Peyer's patch (tissue), 4 donors: ENCODE measurements around the gene ASB13.

Experiments used
- CTCF ChIP-seq, 6 experiments: fragments of 450-650 bp in 4 of 6; fragments of 200-600 bp in 2 of 6; sonication (generic) in 1 of 6; IDR thresholded peaks; one replicate each; pipeline ENCODE4 v1.5.1; 2017 to 2019; ENCODE audit warnings: antibody characterized with exemption in 6 of 6, mild to moderate bottlenecking in 3 of 6, moderate library complexity in 1 of 6
- POLR2A ChIP-seq, 2 donors: fragments of 450-650 bp; IDR thresholded peaks; one replicate each; pipeline ENCODE4 v1.5.1; 2017; ENCODE audit warnings: antibody characterized with exemption in 2 of 2, mild to moderate bottlenecking in 2 of 2, moderate library complexity in 2 of 2

GRCh38 chr10:5619362-5620211, 46.8 kb downstream of the ASB13 start:
- TF ChIP-seq CTCF (IDR thresholded peaks at IDR 0.05) (no peak), POLR2A (IDR thresholded peaks at IDR 0.05) (no peak)
